PFSK-1 (cell line): Measurements from ENCODE around the gene ANO4.

ENCODE experiments used
- FOXP2 ChIP-seq: optimal IDR thresholded peaks from 2 replicates; pipeline ENCODE3; 2011; ENCODE audit warnings: borderline replicate concordance, control low read depth, inconsistent platforms; ENCODE audit not compliant: insufficient read depth; ENCODE audit errors: extremely low read length, extremely low read depth
- POLR2AphosphoS5 ChIP-seq: IDR thresholded peaks from 2 replicates; pipeline ENCODE4 v1.6.1; 2012; ENCODE audit warnings: low read depth, mild to moderate bottlenecking, control low read depth, low read length, moderate library complexity
- REST ChIP-seq, 2 experiments: IDR thresholded peaks; 2 replicates each; pipeline versions ENCODE4 v1.6.1 to v1.8.0; 2011 to 2012; ENCODE audit warnings: low read depth in 2 of 2, low read length in 2 of 2, control low read depth in 1 of 2, inconsistent platforms in 1 of 2, mild to moderate bottlenecking in 1 of 2, moderate library complexity in 1 of 2; ENCODE audit not compliant: insufficient read depth in 1 of 2
- SIN3A ChIP-seq: IDR thresholded peaks from 2 replicates; pipeline ENCODE4 v1.6.1; 2012; ENCODE audit warnings: mild to moderate bottlenecking, low read length, moderate library complexity, borderline replicate concordance; ENCODE audit not compliant: insufficient read depth
- TAF1 ChIP-seq: IDR thresholded peaks from 2 replicates; pipeline ENCODE4 v1.6.1; 2012; ENCODE audit warnings: low read length, control low read depth, borderline replicate concordance; ENCODE audit not compliant: insufficient read depth

DNA sequence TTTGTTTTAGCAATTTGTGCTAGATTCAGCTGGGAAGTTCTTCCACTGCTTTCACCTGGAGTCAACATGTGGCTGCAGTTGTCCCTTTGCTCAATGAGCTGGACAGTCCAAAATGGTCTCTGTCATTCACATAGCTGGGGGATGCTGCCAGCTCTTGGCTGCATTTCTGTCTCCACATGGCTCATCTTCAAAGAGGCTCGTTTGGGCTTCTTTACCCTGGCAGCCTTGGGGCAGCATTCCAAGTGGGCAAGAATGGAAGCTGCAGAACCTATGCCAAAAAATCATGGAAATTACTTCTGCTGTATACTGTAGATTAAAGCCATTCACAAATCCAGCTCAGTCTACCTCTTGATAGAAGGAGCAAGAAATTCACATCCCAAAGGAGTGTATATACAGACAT lies 216.3 kb downstream of the ANO4 start:
- no peak for TF ChIP-seq SIN3A
- no peak for TF ChIP-seq POLR2AphosphoS5
- no peak for TF ChIP-seq TAF1
- TF ChIP-seq REST (IDR thresholded peaks at IDR 0.05; ENCODE audit: insufficient read depth in 1 of 2, low read depth in 2 of 2, low read length in 2 of 2) = no peak
- no peak for TF ChIP-seq FOXP2
